CD14-positive monocyte (primary cell): ENCODE data around the gene CAV2. TPM values are rescaled to one million over a fixed set of nuclear protein-coding genes. Genes with fewer than 3 reads are reported as not detected.

Source experiments
- DNase-seq, 3 donors: peaks; one replicate each; pipeline ENCODE4 v3.0.0-alpha.2; 2011 to 2022
- H2AFZ ChIP-seq: 2 replicates; pipeline ENCODE4 v1.6.0; 2012; ENCODE audit warnings: mild to moderate bottlenecking, low read depth, low read length, inconsistent platforms; ENCODE audit not compliant: insufficient read depth, poor library complexity, severe bottlenecking
- H3K27ac ChIP-seq, 2 donors: 1 replicate in 1 of 2; 2 replicates in 1 of 2; pipeline ENCODE4 v1.5.1; 2012 to 2013; ENCODE audit warnings: low read length in 2 of 2, control low read depth in 1 of 2, inconsistent platforms in 1 of 2, low read depth in 1 of 2, mild to moderate bottlenecking in 1 of 2
- H3K27me3 ChIP-seq, 2 donors: one replicate each; pipeline versions ENCODE4 v1.6.0 to v1.6.1; 2011 to 2013; ENCODE audit warnings: low read length in 2 of 2; ENCODE audit not compliant: control insufficient read depth in 2 of 2, insufficient read depth in 2 of 2
- H3K36me3 ChIP-seq, 2 donors: replicated peaks in 1 of 2; 1 replicate in 1 of 2; 2 replicates in 1 of 2; pipeline versions ENCODE4 v1.5.1 to v1.6.1; 2012 to 2013; ENCODE audit warnings: low read length in 2 of 2, control low read depth in 1 of 2, inconsistent platforms in 1 of 2, mild to moderate bottlenecking in 1 of 2; ENCODE audit not compliant: insufficient read depth in 2 of 2, control insufficient read depth in 1 of 2
- H3K4me1 ChIP-seq, 2 donors: 1 replicate in 1 of 2; 2 replicates in 1 of 2; pipeline versions ENCODE4 v1.5.1 to v1.6.1; 2012 to 2013; ENCODE audit warnings: low read length in 2 of 2, control low read depth in 1 of 2, inconsistent platforms in 1 of 2, mild to moderate bottlenecking in 1 of 2, moderate library complexity in 1 of 2; ENCODE audit not compliant: insufficient read depth in 2 of 2, control insufficient read depth in 1 of 2
- H3K4me2 ChIP-seq: replicated peaks from 2 replicates; pipeline ENCODE3; 2012; ENCODE audit warnings: low read length, moderate library complexity, mild to moderate bottlenecking; ENCODE audit not compliant: poor library complexity, severe bottlenecking; ENCODE audit errors: extremely low read depth
- H3K4me3 ChIP-seq, 3 experiments: fragments of 200-600 bp in 1 of 3; sonication (generic) in 1 of 3; replicated peaks in 1 of 3; 1 replicate in 2 of 3; 2 replicates in 1 of 3; pipeline ENCODE4 v1.5.1; 2011 to 2013; ENCODE audit warnings: low read length in 3 of 3, mild to moderate bottlenecking in 3 of 3, control low read depth in 2 of 3, low read depth in 2 of 3, inconsistent platforms in 1 of 3, moderate library complexity in 1 of 3
- H3K79me2 ChIP-seq: 2 replicates; pipeline ENCODE4 v1.6.0; 2012; ENCODE audit warnings: mild to moderate bottlenecking, control low read depth, inconsistent platforms, low read length, moderate library complexity; ENCODE audit not compliant: insufficient read depth
- H3K9ac ChIP-seq: 2 replicates; pipeline ENCODE4 v1.6.0; 2017; ENCODE audit warnings: low read length, mild to moderate bottlenecking; ENCODE audit not compliant: insufficient read depth, poor library complexity, severe bottlenecking
- H3K9me3 ChIP-seq, 2 donors: replicated peaks in 1 of 2; 1 replicate in 1 of 2; 2 replicates in 1 of 2; pipeline versions ENCODE4 v1.5.1 to v1.6.1; 2012 to 2013; ENCODE audit warnings: low read length in 2 of 2, control low read depth in 1 of 2; ENCODE audit not compliant: control insufficient read depth in 1 of 2, insufficient read depth in 1 of 2
- H4K20me1 ChIP-seq: 2 replicates; pipeline ENCODE4 v1.6.0; 2012; ENCODE audit warnings: mild to moderate bottlenecking, low read length, control low read depth, moderate library complexity; ENCODE audit not compliant: insufficient read depth
- H3K27ac Mint-ChIP-seq, 7 donors: one replicate each; pipeline ENCODE4 v1.8.0; 2020; ENCODE audit warnings: mild to moderate bottlenecking in 7 of 7, mixed read lengths in 7 of 7, moderate library complexity in 6 of 7, inconsistent platforms in 2 of 7
- H3K27me3 Mint-ChIP-seq, 3 donors: one replicate each; pipeline ENCODE4 v1.8.0; 2021 to 2022; ENCODE audit warnings: low read depth in 3 of 3, mild to moderate bottlenecking in 3 of 3, mixed read lengths in 3 of 3, moderate library complexity in 3 of 3, inconsistent platforms in 1 of 3
- H3K36me3 Mint-ChIP-seq, 2 donors: one replicate each; pipeline ENCODE4 v1.8.0; 2020; ENCODE audit warnings: mixed read lengths in 2 of 2, inconsistent platforms in 1 of 2, mild to moderate bottlenecking in 1 of 2
- H3K4me1 Mint-ChIP-seq: one replicate; pipeline ENCODE4 v1.8.0; 2020; ENCODE audit warnings: mild to moderate bottlenecking, mixed read lengths
- H3K4me3 Mint-ChIP-seq, 2 donors: one replicate each; pipeline ENCODE4 v1.8.0; 2020; ENCODE audit warnings: mild to moderate bottlenecking in 2 of 2, mixed read lengths in 2 of 2, moderate library complexity in 1 of 2
- H3K9me3 Mint-ChIP-seq, 7 donors: one replicate each; pipeline ENCODE4 v1.8.0; 2020 to 2022; ENCODE audit warnings: mixed read lengths in 7 of 7, mild to moderate bottlenecking in 6 of 7, moderate library complexity in 6 of 7, inconsistent platforms in 2 of 7
- WGBS: methylation state at CpG from one replicate; pipeline ENCODE4 v1.1.5; 2013; ENCODE audit warnings: missing lambda C conversion rate; ENCODE audit not compliant: insufficient coverage; 5-methylcytosine and 5-hydroxymethylcytosine counted together
- intact Hi-C, 2 donors: fragments of 100-400 bp; cut with micrococcal nuclease; formaldehyde crosslinking; loops; one replicate each; pipeline versions ENCODE4 v1.15.0 to v1.15.1; 2023
- polyA plus RNA-seq, 3 donors: library from polyadenylated mRNA; depleted of rRNA in 1 of 3; unstranded in 2 of 3; stranded (reverse) in 1 of 3; fragments of 300-500 nt in 2 of 3; fragments of >200 nt in 1 of 3; fragmentation: Illumina TruSeq in 2 of 3; gene quantifications; 1 replicate in 2 of 3; 2 replicates in 1 of 3; pipeline ENCODE4 v1.2.3, GENCODE V29; 2012 to 2021
- TF ChIP-seq, protein P1 (sequence below): fragments of 200-600 bp; IDR thresholded peaks from one replicate; pipeline ENCODE4 v1.8.0; 2022; ENCODE audit warnings: antibody characterized with exemption, mild to moderate bottlenecking

CAV2 gene
- polyA plus RNA-seq, 3 donors = 0.19 TPM; not detected in 2

DNA sequence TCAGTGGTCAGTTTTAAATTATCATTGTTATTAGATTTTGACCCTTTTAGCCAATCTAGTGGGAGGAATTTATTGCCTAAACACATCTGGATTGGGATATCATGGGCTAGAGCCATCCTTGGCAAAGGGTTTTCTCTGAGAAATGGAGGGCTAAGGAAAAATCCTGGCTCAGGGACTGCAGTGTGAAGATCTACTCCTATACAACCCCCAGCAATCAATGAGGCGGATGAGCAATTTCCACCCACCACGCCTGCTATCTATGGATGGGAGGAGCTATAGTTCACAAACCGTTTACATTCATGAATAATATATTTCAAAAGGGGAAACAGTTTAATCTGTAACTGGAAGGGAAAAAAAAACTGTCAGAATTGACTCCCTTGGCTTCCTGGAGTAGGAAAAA, 28.0 kb downstream of the CAV2 start:
- TF ChIP-seq, protein P1, sequence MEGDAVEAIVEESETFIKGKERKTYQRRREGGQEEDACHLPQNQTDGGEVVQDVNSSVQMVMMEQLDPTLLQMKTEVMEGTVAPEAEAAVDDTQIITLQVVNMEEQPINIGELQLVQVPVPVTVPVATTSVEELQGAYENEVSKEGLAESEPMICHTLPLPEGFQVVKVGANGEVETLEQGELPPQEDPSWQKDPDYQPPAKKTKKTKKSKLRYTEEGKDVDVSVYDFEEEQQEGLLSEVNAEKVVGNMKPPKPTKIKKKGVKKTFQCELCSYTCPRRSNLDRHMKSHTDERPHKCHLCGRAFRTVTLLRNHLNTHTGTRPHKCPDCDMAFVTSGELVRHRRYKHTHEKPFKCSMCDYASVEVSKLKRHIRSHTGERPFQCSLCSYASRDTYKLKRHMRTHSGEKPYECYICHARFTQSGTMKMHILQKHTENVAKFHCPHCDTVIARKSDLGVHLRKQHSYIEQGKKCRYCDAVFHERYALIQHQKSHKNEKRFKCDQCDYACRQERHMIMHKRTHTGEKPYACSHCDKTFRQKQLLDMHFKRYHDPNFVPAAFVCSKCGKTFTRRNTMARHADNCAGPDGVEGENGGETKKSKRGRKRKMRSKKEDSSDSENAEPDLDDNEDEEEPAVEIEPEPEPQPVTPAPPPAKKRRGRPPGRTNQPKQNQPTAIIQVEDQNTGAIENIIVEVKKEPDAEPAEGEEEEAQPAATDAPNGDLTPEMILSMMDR = no peak
- WGBS = no CpG with 5 or more reads among the region's 3 CpGs
- peaks cover 53 to 57% (median 56%) of the 10 kb centered on the region in 3 donors for H3K27me3 Mint-ChIP-seq
- Histone ChIP-seq H4K20me1 (no peaks in the 10 kb centered on the region), H3K79me2 (no peaks in the 10 kb centered on the region), H3K4me2 (no peak overlapping the region), H3K9me3 (peaks cover 3 to 13% of the 10 kb centered on the region in 2 donors), H3K4me3 (no peak overlapping the region), H3K9ac (no peak overlapping the region), H3K27ac (no peak overlapping the region), H3K36me3 (no peaks in the 10 kb centered on the region), H3K4me1 (peaks cover 22 to 26% of the 10 kb centered on the region in 2 donors), H2AFZ (no peak overlapping the region), H3K27me3 (peaks cover 45 to 53% of the 10 kb centered on the region in 2 donors)
- peaks cover 0 to 12% (median 10%) of the 10 kb centered on the region in 7 donors for H3K9me3 Mint-ChIP-seq
- peak overlapping the region in 1 of 2 donors; percentile 40 for H3K4me3 Mint-ChIP-seq
- peaks cover 2 to 7% of the 10 kb centered on the region in 2 donors for H3K36me3 Mint-ChIP-seq
- H3K4me1 Mint-ChIP-seq = peaks cover 30% of the 10 kb centered on the region
- no peak for DNase-seq
- intact Hi-C loops = no loop called here
- H3K27ac Mint-ChIP-seq = no peak overlapping the region

DNA sequence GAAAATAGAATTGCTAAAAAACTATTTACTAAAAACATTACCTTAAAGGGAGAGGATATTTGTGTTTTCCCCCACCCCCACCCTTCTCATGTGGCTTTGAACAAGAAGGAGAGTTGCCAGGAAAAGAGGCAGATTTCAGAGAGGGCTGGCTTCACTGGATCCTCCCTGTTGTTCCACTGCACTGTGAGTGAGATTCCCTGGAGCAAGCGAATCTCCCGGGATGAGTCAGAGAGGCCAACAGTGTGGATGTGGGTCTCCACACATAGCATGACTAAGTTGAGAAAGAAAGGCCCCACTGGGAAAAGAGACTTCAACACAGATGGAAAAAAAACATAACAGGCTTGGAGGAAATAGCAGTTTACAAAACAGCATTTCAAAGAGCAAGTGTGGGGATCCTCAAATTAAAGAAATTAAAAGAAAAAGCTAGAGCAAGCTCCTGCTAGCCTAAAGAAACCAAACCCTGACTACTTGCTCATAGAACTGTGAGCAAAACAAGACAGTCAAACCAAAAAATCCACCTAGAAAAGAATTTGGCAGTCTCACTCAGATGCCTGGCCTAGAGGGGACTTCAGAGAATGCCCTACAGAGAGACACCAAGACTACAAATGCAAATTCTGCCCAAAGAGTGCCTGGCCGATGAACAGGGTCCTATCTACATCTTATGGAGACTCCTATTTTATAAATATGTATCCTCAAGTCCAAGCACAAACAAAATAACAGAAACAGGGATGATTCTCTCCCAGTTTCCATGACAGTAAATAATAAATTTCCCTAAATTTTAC, 28.7 kb downstream of the CAV2 start:
- H3K4me3 ChIP-seq = no peak overlapping the region
- no peak for DNase-seq
- H4K20me1 ChIP-seq = no peaks in the 10 kb centered on the region
- H3K4me3 Mint-ChIP-seq = no peak overlapping the region
- WGBS = no CpG with 5 or more reads among the region's 3 CpGs
- peaks cover 22 to 26% of the 10 kb centered on the region in 2 donors for H3K4me1 ChIP-seq
- peaks cover 30% of the 10 kb centered on the region for H3K4me1 Mint-ChIP-seq
- intact Hi-C loops = no loop called here
- no peak overlapping the region for H2AFZ ChIP-seq
- H3K27ac ChIP-seq = no peak overlapping the region
- H3K27me3 Mint-ChIP-seq = peaks cover 46 to 51% (median 51%) of the 10 kb centered on the region in 3 donors
- no peaks in the 10 kb centered on the region for H3K79me2 ChIP-seq
- no peak overlapping the region for H3K9ac ChIP-seq
- TF ChIP-seq, protein P1 = no peak
- H3K27ac Mint-ChIP-seq = no peak overlapping the region
- H3K9me3 ChIP-seq = peaks cover 3 to 13% of the 10 kb centered on the region in 2 donors
- H3K4me2 ChIP-seq = no peak overlapping the region
- peaks cover 0 to 12% (median 10%) of the 10 kb centered on the region in 7 donors for H3K9me3 Mint-ChIP-seq
- H3K27me3 ChIP-seq = peaks cover 41 to 47% of the 10 kb centered on the region in 2 donors
- H3K36me3 Mint-ChIP-seq = peaks cover 0 to 7% of the 10 kb centered on the region in 2 donors
- H3K36me3 ChIP-seq = no peaks in the 10 kb centered on the region
